HUES64 (cell line): ENCODE data around the gene ECHDC1.

ENCODE experiments used
- H3K27ac ChIP-seq: 2 replicates; pipeline ENCODE4 v1.7.0; 2013; ENCODE audit warnings: low read depth, low read length, inconsistent platforms
- H3K27me3 ChIP-seq: 2 replicates; pipeline ENCODE4 v1.6.1; 2013; ENCODE audit warnings: mild to moderate bottlenecking, low read length; ENCODE audit not compliant: insufficient read depth
- H3K36me3 ChIP-seq: 2 replicates; pipeline ENCODE4 v1.6.1; 2013; ENCODE audit warnings: mild to moderate bottlenecking, low read length; ENCODE audit not compliant: insufficient read depth
- H3K4me1 ChIP-seq: 2 replicates; pipeline ENCODE4 v1.6.1; 2013; ENCODE audit warnings: mild to moderate bottlenecking, low read length, moderate library complexity; ENCODE audit not compliant: insufficient read depth
- H3K4me3 ChIP-seq: 2 replicates; pipeline ENCODE4 v1.5.1; 2013; ENCODE audit warnings: mild to moderate bottlenecking, low read length, moderate library complexity
- H3K9ac ChIP-seq: 2 replicates; pipeline ENCODE4 v1.6.1; 2013; ENCODE audit warnings: mild to moderate bottlenecking, low read depth, low read length
- H3K9me3 ChIP-seq: 2 replicates; pipeline ENCODE4 v1.6.1; 2013; ENCODE audit warnings: low read depth, low read length; ENCODE audit not compliant: insufficient read depth
- WGBS: fragments of 150-250, 120-280 bp; methylation state at CpG from one replicate; pipeline ENCODE4 v1.1.7; 2013; ENCODE audit warnings: missing lambda C conversion rate; 5-methylcytosine and 5-hydroxymethylcytosine counted together

ECHDC1 gene

DNA sequence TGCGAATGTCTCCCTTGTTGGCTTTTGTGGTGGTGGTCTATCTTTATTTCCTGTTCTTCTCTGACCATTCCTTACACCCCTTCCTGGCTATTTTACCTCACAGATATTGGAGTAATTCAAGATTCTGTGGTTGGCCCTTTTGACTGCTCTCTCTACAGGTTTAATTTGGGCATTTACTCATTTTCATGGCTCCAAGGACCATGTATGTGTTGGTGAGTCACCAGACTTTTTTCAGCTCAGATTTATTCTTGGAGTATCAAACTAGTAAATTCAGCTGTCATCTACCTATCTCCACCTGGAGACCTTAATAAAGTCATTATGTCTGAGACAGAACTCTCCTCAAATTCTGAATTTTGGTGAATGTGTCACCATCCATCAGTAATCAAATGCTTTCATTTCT, 61.2 kb downstream of the ECHDC1 start:
- no peak overlapping the region for H3K9ac ChIP-seq
- H3K4me3 ChIP-seq: no peak overlapping the region
- peaks cover 67% of the 10 kb centered on the region for H3K36me3 ChIP-seq
- no CpG with 5 or more reads among the region's 1 CpG for WGBS
- H3K4me1 ChIP-seq: no peaks in the 10 kb centered on the region
- H3K9me3 ChIP-seq: no peaks in the 10 kb centered on the region
- no peaks in the 10 kb centered on the region for H3K27me3 ChIP-seq
- no peak overlapping the region for H3K27ac ChIP-seq

DNA sequence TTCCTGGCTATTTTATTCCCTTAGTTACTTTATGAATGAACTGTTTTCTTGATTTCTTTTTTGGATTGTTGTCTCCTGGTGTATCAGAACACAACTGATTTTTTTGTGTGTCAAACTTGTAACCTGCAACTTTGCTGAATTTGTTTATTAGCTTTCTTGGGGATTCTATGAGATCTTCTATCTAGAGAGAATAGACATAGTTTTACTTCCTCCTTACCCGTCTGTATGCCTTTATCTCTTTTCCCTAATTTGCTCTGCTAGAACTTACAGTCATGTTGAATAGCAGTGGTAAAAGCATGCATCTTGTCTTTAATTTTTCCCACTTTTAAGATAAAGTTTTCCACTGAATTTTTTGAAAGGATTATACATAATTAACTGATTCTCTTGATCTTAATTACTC, 63.6 kb downstream of the ECHDC1 start:
- Histone ChIP-seq H3K9ac (no peak overlapping the region), H3K36me3 (peaks cover 43% of the 10 kb centered on the region), H3K27ac (no peak overlapping the region), H3K4me1 (no peaks in the 10 kb centered on the region), H3K9me3 (no peaks in the 10 kb centered on the region), H3K4me3 (no peak overlapping the region), H3K27me3 (no peaks in the 10 kb centered on the region)
- no CpG with 5 or more reads among the region's 1 CpG for WGBS

DNA sequence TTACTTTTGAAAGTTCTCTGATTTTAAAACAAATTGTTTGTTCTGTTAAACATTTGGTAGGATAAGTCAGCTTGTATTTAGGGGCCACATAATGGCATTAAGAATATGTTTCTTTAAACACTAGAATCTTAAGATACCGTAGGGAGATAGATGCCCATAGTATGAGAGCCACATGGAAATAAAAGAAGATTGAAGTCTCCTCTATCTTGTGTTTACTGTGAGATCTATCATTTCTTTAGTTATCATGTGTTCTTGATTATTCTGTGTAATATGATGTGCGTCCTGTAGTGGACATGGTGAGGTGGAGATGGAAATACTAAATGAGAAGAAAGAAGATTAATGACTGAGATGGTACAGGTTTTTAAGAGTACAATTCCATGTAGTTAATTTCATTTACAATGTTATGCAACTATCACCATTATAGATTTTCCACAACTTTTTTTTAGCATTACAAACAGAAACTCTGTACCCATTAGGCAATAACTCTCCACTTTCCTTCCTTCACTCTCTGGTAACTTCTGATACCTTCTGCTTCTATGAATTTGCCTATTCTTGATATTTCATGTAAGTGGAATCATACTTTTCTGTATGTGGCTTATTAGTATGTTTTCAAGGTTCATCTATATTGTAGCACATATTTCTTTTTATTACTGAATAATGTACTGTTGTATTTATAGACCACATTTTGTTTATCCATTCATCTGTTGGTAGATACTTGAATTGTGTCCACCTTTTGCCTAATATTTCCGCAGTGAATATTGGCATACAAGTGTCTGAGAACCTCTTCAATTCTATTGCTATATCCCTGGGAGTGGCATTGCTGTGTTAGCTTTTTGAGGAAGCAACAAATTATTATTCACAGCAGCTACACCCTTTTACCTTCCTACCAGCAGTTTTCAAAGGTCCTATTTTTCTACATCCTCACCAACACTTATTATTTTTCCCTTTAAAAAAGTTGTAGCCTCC, 65.2 kb downstream of the ECHDC1 start:
- Histone ChIP-seq H3K4me1 (no peaks in the 10 kb centered on the region), H3K9ac (no peak overlapping the region), H3K4me3 (no peak overlapping the region), H3K36me3 (peaks cover 33% of the 10 kb centered on the region), H3K27ac (no peak overlapping the region), H3K27me3 (no peaks in the 10 kb centered on the region), H3K9me3 (no peaks in the 10 kb centered on the region)
- 96% methylated on average over 2 of the region's 3 CpGs for WGBS

DNA sequence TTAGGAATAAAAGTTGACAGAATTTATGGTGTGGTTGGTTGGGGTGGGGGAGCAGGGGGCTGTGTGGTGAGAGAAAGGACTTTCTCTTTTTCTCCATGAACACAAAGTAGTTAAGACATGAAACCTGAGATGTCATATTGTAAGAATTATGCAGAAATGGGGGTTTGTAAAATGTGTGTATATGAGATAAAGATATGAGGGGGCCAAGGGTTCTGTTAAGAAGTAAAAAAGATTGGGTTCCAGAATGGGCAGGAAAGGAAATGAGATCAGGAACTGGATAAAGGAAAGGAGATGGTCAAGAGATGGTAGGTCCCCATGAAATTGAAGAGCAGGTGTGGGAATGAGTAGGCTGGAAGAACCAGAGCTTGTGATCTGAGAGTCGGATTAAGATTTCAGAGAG, 67.1 kb downstream of the ECHDC1 start:
- H3K4me3 ChIP-seq: no peak overlapping the region
- no peaks in the 10 kb centered on the region for H3K27me3 ChIP-seq
- no peaks in the 10 kb centered on the region for H3K4me1 ChIP-seq
- H3K9ac ChIP-seq: no peak overlapping the region
- peaks cover 14% of the 10 kb centered on the region for H3K36me3 ChIP-seq
- H3K27ac ChIP-seq: no peak overlapping the region
- H3K9me3 ChIP-seq: no peaks in the 10 kb centered on the region
- 93% methylated on average over 1 of the region's 1 CpG for WGBS

DNA sequence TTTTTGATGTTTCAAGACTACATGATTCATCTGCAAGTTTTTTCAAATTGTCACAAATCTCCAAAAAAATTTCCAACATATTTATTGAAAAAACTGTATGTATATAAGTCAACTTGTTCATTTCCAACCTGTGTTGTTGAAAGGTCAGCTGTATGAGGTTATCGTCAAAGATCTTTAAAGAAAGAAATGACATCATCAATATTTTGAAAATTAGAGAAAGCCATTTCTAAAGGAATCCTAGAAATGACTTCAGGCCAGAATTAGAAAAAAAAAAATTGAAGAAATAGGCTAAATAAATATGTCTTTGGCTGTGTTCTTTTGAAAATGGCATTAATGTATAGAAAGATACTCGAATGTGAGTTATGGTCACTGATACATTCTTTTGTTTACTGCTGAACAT, 69.9 kb downstream of the ECHDC1 start:
- no peaks in the 10 kb centered on the region for H3K27me3 ChIP-seq
- H3K4me1 ChIP-seq: peaks cover 12% of the 10 kb centered on the region
- H3K9ac ChIP-seq: no peak overlapping the region
- no peaks in the 10 kb centered on the region for H3K36me3 ChIP-seq
- WGBS: 96% methylated on average over 2 of the region's 2 CpGs
- no peaks in the 10 kb centered on the region for H3K9me3 ChIP-seq
- no peak overlapping the region for H3K27ac ChIP-seq
- no peak overlapping the region for H3K4me3 ChIP-seq

DNA sequence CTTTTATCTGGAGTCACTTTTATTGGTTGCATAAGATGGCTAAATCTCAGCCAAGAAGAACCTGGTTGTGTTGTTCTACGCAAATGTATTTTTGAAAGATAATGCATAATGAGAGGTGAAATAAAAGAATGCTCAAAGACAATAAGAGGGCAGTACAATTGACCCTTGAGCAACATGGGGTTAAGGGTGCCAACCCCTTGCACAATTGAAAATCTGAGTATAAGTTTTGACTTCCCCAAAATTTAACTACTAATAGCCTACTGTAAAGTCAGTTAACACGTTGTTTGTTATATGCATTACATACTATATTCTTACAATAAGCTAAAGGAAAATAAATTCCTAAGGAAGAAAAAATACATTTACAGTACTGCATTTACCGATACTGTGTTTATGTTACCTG, 70.8 kb downstream of the ECHDC1 start:
- H3K36me3 ChIP-seq: no peaks in the 10 kb centered on the region
- peaks cover 17% of the 10 kb centered on the region for H3K4me1 ChIP-seq
- no peak overlapping the region for H3K27ac ChIP-seq
- no peaks in the 10 kb centered on the region for H3K27me3 ChIP-seq
- H3K9ac ChIP-seq: no peak overlapping the region
- no peak overlapping the region for H3K4me3 ChIP-seq
- whole genome bisulfite sequencing: 94% methylated on average over 2 of the region's 3 CpGs
- no peaks in the 10 kb centered on the region for H3K9me3 ChIP-seq

DNA sequence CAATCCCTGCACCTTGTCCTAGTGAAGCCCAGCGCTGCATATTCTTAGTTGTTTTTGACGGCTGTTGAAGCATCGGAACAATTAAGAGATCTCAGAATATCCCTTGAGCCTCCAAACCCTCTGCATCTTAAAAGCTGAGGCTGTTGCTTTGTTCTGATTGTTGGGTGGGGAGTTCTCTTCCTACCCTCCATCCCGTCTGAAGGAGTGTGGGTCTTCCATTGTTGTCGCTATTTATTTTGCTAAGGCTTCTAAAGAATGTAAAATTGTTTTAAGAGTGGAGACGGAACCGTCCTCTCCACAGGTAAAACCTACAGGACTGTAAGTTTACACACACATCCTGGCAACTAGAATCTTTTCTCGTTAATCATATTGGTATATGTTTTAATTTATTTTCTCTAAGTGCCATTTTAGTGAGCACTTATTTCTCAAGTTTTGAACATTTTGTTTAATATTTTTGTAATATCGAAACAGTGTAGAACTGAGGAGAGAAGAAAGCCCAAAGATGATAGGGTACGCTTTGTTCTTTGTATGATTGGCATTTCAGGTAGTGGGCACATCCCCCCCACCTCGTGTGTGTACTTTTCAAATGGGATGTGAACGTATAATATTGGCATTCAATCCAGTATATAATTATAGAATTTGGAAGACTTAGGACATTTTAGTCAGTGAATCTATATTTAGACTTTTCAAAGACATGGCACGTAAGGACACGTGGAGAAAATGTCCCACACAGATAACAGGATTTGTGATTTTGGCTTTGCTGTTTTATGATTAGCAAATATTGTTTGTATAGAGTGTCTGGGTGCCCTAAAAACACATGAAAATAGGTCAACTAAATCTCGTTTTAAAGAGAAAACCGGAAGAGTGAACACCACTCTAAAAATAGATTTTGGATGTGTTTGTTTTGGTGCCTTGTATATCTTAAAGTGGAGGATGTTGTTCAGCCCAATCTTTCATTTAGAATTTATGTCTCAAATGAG, 75.5 kb downstream of the ECHDC1 start:
- no peaks in the 10 kb centered on the region for H3K9me3 ChIP-seq
- H3K4me1 ChIP-seq: peaks cover 24% of the 10 kb centered on the region
- WGBS: 8% methylated on average over 12 of the region's 16 CpGs
- no peaks in the 10 kb centered on the region for H3K36me3 ChIP-seq
- no peaks in the 10 kb centered on the region for H3K27me3 ChIP-seq
- H3K4me3 ChIP-seq: peak overlapping the region; percentile 80
- H3K9ac ChIP-seq: peak overlapping the region; percentile 96
- H3K27ac ChIP-seq: peak overlapping the region; percentile 90

DNA sequence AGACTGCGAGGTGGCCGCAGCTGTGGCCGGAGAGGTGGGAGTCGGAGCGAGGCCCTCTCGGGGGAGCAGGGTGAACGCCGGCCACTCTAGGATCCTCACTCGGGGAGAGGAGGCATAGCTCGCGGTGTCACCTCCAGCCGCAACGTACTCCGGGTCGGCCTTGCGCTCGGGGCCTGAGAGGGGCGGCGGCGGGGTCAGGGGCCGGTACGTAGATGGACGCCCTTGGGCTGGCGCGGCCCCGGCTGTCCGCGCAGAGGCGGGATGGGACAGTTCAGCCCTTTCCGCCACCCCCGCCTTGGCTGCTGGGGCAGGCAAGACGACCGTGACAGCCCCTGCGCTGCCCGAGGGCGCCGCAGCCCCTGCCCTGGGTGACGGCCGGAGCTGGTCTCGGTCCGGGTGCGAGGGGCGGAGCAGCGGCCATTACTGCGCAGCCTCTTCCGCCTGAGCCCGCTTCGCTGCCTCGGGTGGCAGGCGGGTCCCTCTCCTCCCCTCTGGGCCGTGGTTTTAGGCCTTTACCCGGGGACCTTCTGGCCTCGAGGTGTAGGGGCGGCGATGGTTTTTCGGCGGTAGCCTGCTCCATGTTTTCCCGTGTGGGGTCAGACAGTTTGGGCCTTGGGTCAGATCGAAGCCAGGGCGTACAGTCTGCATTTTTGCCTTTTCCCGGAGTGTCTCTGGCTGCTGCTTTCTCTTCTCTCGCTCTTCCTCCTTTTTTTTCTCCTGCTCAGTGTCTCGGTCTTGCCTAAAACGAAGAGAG, 76.3 kb downstream of the ECHDC1 start:
- WGBS: under 1% methylated on average over 64 of the region's 64 CpGs
- H3K36me3 ChIP-seq: no peaks in the 10 kb centered on the region
- peak overlapping the region; percentile 80 for H3K4me3 ChIP-seq
- peak overlapping the region; percentile 90 for H3K27ac ChIP-seq
- H3K9ac ChIP-seq: peak overlapping the region; percentile 96
- H3K27me3 ChIP-seq: no peaks in the 10 kb centered on the region
- H3K9me3 ChIP-seq: no peaks in the 10 kb centered on the region
- peaks cover 24% of the 10 kb centered on the region for H3K4me1 ChIP-seq

DNA sequence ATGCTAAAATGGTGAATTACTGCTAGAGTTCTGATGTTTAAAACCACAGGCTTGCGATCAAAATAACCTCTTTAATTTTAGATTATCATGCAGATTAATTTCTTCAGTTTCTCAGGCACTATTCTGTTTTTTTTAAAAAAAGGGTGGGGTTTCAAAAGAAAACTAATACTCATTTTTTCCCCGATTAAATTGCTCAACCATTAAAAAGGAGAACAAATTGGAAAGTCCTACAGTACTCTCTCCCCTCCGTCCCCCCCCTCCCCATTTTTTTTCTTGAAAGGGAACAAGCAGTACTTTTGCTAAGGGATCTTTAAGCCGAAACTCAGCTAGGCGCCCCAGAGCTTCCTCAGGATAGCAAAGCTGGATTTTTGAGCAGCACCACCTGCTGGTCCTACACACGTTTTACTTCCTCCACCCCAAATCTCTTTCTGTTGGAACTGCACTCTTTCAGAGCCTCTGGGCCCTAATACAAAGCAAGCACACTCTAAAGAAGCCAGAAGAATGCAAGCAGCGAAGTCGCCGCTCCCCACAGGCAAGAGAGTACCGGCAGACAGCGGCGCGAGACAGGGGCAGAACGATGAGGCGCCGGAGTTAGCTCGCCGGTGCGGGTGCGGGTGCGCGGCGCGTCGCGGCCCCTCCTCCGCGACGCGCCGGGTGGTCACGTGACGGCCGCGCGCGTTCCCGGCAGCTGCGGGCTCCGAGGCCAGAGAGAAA, 77.1 kb downstream of the ECHDC1 start, which contains the start of gene RNF146:
RNF146 (plus strand) TSS at position 687 of the 714 bp plus-strand sequence. CDS start 13,475 bp downstream, outside the sequence.
- peak within 1 kb of the TSS; percentile 80 for H3K4me3 ChIP-seq
- peaks cover 24% of the 10 kb centered on the region for H3K4me1 ChIP-seq
- H3K9ac ChIP-seq: peak within 1 kb of the TSS; percentile 96
- under 1% methylated on average over 39 of the region's 40 CpGs for WGBS
- H3K27me3 ChIP-seq: no peaks in the 10 kb centered on the region
- no peaks in the 10 kb centered on the region for H3K9me3 ChIP-seq
- H3K36me3 ChIP-seq: no peaks in the 10 kb centered on the region
- H3K27ac ChIP-seq: peak within 1 kb of the TSS; percentile 90

DNA sequence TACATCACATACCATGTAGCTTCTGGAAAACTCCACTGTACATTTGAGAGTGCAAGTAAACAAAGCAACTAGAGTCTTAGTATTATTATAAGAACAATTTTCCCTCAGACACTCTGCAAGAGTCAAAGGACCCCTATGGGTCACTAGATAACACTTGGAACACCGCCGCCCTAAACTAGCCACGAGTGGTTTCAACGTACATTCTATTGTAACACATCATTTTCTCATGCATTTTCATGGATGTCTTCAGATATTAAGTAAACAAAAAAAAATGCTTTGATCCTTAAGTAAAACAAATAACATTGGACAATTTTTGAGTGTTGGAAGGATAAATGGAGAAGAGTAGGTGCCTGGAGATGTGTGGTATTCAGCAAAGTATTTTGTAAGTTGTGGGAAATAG, 79.9 kb downstream of the ECHDC1 start:
- H3K9me3 ChIP-seq: no peaks in the 10 kb centered on the region
- peaks cover 12% of the 10 kb centered on the region for H3K4me1 ChIP-seq
- H3K27me3 ChIP-seq: no peaks in the 10 kb centered on the region
- no peak overlapping the region for H3K4me3 ChIP-seq
- H3K9ac ChIP-seq: no peak overlapping the region
- 71% methylated on average over 4 of the region's 4 CpGs for WGBS
- H3K36me3 ChIP-seq: no peaks in the 10 kb centered on the region
- no peak overlapping the region for H3K27ac ChIP-seq
